A172 (cell line): Measurements from ENCODE around the gene GABPA. TPM values are rescaled to one million over a fixed set of nuclear protein-coding genes. Genes with fewer than 3 reads are reported as not detected.
"Not testable (repeated sequence)": the region's sequence is repeated elsewhere in the genome, so short reads cannot be mapped to it uniquely, and the experiment has no call there.

Experiments used
- DNase-seq: peaks from one replicate; pipeline ENCODE4 v3.0.0-alpha.2; 2015; ENCODE audit warnings: low spot score
- total RNA-seq: library from RNA; depleted of rRNA; stranded (reverse); fragments of >200 nt; shearing (Covaris generic); gene quantifications from 2 replicates; pipeline ENCODE4 v1.2.3, GENCODE V29; 2014; rRNA removed

The GABPA gene
- 33.0 and 34.2 TPM in 2 replicates for total RNA-seq

DNA sequence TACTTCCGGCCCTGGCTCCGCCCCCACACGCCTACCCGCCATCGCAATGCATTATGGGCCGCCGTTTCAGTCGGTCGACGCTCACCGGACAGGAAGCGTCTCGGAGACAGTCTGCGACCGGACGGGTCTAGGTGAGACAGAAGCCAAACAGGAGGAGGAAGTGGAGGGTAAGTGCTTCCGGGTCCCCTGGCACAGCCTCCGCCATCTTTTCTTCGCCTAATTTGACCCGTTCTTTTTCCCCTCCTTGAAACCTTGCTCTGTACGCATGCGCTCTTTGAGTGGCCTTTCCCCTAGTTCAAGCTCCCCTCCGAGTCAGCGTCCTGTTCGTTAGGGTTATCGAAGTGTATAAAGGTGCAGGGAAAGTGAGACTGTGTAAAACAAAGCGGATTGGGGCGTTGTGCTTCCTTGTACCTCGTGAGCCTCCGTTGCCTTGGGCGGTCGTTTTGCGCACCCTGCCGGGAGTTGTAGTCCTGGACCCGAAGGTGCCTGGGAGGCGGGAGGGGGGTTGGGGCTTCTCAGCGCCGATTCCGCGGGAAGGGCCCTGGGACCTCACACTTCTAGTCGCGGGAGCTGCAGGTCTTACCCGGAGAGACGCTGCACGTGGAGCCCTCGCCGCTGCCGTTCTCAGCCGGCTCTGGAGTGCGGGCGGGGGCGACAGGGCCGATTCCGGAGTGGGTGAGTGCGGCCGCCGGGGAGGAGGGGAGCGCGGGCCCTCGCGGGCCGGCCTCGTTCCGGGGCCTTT lies at the start of gene GABPA, which contains the start of gene ATP5PF:
Gene GABPA, plus strand, starts transcription at position 69 of the 742 bp plus-strand sequence. CDS start 6,627 bp downstream, outside the sequence.
Gene ATP5PF, minus strand, starts transcription at position 1 of the 742 bp plus-strand sequence. CDS start 5,110 bp downstream, outside the sequence.
- peak; percentile 99 for DNase-seq

DNA sequence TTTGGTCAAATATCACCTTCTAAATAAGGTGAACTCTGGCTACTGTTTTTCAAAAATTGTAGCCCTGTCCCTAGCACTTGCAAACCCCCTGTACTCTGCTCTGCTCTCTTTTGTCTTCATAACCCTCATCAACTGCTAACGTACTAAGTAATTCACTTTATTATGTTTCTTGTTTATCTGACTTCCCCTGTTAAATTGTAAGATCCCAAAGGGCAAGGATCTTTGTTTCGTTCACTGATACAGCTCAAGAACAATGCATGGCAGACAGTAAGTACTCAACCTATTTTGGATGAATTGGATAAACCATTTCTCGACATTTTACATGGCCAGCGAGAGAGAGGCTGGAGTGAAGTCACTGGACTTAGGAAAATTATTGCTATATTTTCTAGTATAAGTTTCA lies 47.0 kb upstream of the GABPA start:
- DNase-seq = no peak

DNA sequence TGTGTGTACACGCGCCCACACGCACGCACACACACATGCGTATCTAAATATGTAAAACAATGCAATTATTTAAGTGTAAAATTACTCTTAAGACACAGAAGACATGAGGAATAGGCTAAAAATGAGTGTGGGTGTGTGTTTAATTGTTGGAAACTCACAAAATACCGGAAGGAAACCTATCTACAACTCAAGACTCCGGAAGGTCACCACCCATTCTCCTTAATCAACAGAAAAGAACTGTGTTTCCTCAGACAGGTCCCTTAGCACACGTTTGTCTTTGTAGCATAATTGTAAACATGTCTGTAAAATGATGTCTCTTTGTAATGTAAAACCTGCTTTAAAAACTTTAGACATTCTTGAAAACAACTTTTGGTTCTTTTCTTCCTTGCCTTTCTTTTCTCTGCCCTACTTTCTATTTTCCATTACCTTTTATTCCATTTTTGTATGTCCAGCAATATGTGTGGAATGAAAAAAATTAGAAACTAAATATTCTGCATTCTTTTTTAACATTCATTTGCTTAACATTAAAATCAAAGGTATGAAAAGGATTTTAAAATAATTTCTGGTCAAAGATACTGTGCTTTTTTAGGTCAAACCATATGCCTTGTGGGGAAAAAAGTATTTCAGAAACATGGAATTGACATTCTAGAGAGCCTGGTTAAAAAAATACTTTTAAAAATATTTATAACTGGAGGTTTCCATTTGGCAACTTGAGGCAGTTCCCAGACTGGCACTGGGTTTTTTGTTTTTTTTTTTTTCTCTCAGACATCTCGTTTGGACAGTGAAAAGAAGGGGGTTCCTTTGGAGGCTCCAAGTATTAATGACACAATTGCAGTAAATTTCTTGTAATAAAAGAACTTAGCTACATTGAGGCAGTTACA lies 46.3 kb upstream of the GABPA start:
- no peak for DNase-seq

DNA sequence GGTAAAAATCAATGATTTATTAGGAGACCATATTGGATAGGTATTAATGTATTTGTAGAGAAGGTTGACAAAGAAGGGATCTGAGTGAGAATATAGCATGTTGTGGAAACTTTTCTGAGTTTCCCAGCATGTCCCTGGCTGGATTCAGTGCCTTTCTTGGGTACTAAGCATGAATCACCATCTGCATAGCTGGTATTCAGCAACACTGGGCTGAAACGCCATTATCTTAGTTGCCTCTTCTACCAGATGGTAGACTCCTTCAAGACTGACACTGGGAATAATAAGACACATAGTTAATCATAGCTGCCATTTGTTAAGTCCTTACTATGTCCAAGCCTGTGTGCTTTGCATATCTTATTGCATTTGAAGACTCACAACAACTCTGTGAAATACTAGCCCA lies 45.5 kb upstream of the GABPA start:
- no peak for DNase-seq

DNA sequence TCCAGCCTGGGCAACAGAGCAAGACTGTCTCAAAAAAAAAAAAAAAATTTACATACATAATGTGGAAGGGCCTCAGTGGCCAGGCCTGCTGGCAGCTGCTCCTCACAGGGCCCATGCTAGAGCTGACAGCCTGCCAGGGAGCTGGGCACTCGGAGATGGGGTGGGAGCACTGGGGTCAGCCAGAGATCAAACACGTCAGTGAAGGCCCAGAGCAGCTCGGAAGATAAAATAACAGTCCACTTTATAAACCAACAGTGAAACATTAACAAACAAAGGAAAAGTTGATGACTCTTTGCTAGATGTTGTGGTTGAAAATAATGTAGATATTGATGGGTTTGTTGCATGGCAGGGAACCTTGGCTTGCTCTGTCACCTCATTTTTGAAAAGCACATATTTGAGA lies 42.8 kb upstream of the GABPA start:
- no peak for DNase-seq

DNA sequence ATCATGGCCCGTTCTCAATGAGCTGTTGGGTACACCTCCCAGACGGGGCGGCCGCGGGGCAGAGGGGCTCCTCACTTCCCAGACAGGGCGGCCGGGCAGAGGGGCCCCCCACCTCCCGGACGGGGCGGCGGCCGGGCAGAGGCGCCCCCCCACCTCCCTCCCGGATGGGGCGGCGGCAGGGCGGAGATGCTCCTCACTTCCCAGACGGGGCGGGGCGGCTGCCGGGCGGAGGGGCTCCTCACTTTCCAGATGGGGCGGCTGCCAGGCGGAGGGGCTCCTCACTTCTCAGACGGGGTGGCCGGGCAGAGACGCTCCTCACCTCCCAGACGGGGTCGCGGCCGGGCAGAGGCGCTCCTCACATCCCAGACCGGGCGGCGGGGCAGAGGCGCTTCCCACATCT lies 39.3 kb upstream of the GABPA start:
- DNase-seq = not testable (repeated sequence)

DNA sequence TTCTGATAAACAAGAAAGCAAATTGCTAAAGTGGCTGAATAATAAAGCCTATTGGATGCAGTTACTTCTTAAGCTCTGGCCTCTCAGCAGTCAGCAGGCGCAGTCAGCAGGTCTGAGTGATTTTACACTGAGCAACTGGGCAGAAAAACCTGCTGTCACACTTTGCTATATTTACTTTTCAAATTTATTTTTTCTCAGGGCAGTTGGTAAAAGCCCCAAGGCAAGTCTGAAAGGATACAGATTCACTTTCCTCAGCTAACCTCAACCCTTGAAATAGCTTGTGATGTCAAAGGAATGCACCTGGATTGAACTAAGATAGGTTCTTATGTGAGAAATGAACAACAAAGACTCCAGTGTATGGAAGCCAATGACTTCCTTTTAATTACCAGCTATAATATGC lies 34.0 kb upstream of the GABPA start:
- no peak for DNase-seq

DNA sequence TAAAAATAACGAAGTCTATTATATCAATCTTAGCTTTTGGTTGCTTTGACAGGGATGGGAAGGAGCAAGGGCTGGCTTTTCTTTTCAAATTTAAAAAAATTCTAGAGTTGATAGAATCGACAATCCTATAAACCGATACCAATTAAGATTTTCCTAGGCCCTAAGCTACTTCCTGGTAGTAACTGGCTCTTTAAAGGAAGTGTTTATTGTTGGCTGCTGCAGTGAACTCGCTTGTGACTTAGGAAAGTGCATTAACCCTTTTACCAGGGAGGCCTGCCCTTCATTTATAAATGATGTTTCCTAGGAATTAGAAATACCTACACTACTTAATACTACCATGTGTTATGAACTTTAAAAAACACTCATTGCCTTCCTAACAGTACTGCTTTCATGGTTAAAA lies 33.2 kb upstream of the GABPA start:
- DNase-seq = no peak

DNA sequence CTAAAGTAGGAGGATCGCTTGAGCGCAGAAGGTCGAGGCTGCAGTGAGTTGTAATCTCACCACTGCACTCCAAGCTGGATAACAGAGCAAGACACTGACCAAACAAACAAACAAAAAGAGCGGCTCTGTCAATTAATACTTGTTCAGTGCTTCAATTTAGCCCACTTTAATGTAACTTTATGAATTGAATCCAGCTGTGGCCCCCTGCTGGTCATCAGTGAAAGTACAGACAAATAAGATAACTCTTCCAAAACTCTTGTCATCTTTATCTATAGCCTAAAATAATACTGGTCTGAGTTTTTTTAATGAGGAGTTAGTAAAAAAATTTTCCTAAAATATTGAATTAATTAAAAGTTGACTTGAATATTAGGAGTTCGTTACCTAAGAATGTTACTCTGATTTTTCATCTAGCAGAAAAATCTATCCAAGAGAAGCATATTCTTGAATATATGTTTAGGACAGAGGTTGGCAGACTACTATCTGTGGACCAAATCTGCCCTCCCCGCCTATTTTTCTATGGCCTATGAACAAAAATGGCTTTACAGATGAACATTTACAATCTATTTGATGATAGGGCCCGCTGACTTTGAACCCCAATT lies 26.2 kb upstream of the GABPA start:
- peak; percentile 58 for DNase-seq

DNA sequence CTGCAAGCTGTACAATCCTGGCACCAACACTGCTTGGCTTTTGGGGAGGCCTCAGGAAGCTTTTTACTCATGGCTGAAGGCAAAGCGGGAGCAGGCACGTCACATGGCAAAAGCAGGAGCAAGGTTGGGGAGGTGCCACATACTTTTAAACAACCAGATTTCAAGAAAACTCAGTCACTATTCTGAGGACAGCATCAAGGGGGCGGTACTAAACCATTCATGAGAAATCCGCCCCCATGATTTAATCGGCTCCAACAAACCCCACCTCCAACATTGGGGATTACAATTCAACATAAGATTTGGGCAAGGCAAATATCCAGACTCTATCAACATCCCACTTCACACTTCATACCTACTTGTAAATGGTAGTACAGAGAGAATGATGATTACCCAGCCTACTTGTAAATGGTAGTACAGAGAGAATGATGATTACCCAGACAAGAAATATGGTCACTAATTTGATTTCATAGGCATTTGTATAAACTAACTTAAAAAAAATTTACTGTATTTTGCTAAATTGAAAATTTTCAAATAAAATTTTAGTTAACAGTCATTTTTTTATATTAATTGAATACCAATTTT lies 25.0 kb upstream of the GABPA start:
- no peak for DNase-seq

DNA sequence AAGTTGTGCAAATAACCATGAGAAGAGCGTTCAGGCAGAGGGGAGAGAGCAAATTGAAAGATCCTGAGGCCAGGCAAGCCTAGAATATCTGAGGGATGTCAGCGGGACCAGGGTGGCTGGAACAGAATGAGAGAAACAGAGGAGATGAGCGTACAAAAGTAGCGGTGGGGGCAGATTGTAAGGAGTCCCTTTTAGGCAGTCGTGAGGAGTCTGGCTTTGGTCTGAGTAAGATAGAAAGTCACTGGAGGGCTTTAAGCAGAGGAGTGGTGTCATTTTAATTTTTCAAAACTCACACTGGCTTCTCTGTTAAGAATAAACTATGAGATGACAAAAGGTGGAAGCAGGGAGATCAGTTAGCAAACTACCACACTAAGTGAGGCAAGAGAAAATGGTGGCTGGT lies 24.2 kb upstream of the GABPA start:
- DNase-seq = no peak

DNA sequence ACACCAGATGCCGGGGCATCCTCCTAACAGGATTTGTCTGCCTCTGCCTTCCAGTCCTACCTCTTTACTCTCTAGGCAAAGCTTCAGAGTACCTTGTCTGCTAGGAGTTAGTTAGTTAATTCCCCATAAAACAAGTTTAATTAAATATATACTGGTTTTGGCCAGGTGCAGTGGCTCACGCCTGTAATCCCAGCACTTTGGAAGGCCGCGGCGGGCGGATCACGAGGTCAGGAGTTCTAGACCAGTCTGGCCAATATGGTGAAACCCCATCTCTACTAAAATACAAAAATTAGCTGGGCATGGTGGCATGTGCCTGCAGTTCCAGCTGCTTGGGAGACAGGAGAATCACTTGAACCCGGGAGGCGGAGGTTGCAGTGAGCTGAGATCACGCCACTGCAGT lies 20.7 kb upstream of the GABPA start:
- DNase-seq = not testable (repeated sequence)

DNA sequence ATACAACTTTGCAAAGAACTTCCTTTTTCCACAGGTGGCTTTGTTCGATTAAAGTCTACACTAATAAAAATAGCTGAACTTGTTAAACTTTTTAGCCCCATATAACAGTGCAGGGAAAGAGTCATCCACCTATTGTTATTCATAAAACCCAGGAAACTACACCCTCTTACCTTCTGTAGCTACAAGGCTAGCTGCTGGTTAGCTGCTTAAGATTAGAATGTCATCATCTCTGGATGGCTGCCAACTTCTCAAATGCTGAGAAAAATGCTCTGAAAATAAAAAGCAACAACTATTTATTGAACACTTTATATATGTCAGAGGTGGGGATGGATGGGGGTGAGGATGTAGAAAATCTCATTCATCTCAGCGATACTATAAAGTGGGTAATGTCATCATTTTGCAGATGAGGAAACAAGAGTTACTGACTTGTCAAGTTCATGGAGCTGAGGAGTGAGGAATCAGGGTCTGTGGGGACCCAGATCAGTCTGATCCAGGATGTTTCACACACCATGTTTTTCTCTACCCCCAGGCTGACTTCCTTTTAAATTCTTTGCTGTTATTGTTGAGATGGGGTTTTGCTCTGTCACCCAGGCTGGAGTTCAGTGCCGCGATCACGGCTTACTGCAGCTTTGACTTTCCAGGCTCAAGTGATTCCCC lies 17.2 kb upstream of the GABPA start:
- DNase-seq = peak; percentile 32

DNA sequence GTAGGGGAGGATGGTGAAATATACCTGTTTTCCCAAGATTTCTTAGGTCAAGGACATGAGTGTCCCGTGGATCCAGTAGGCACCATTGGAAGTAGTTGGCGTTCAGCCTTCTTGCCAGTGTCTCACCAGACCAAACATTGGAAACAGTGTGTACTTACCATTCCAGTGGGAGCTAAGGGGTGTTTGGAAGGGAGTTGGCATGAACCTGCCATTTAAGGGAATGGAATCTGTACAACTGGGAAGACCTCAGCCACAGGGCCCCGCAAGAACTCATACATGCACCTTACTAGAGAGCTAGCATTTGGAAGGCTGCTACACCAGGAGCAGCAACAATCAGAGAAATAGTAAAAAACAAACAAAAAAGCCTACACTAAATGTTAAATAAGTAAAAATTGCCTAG lies 12.8 kb upstream of the GABPA start:
- no peak for DNase-seq

DNA sequence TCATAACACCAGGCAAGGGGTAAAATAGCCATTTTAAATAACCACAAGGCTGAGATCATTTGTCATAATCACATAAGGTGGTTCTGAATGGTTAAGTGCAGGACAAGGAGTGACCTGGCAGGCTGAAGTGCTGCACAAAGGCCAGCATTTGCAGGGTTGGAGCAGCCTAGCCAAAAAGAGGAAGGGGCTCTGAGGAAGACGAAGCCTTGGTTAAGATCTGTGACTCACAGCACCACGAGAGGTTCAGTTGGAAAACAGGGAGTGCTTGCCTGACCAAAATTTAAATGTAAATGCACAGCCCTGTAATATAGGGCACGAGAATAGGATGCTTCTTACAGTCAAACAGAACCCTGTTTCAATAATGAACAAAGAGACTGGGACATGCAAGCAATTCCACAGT lies 12.1 kb upstream of the GABPA start:
- no peak for DNase-seq

DNA sequence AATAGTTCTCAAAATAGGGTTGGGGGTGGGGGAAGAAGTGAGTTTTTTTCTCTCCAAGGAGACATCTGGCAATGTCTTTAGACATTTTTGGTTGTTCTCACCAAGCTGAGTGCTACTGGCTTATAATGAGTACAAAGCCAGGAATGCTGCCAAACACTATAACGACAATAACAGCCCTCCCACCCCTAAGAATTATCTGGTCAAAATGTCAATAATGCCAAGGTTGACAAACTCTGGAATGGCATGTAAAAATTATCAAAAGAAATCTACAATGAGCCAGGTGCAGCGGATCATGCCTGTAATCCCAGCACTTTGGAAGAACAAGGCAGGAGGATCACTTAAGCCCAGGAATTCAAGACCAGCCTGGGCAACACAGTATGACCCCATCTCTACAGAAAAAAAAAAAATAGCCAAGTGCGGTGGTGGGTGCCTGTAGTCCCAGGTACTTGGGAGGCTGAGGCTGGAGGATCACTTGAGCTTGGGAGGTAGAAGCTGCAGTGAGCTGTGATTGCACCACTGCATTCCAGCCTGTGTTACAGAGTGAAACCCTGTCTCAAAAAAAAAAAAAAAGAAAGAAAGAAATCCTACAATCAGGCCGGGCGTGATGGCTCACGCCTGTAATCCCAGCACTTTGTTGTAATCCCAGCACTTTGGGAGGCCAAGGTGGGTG lies 2.5 kb upstream of the GABPA start:
- DNase-seq = no peak

DNA sequence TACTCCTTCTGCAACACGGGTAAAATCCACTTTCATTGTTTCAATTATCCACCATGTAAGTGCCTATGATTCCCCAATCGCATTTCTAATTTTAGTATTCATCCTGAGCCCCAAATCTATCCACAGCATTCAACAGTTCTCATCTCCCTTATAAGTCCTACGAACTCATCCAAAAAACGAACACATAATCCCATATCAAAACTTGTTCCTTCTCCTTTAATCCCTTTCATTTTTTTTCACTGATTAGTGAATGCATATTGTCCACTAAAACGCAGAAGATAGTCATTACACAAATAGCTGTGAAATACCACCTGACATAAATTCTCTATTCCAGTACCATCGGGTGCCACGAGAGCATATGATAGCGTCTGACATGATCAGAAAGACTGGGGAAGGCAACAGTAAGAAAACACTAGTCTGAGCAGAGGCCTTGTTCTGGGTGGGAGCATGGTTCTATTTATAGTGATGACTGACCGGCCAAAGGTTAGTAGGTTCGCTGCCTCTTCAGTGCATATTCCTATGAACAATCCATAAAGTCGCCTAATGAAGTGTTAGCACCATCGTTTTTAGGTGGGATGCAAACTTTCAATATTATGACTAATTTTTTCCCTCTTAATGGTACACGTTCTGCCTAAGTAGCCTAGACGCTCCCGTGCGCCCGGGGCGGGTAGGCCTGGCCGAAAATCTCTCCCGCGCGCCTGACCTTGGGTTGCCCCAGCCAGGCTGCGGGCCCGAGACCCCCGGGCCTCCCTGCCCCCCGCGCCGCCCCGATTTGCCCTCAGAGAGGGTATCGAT lies 716 bp upstream of the GABPA start:
- peak; percentile 27 for DNase-seq

DNA sequence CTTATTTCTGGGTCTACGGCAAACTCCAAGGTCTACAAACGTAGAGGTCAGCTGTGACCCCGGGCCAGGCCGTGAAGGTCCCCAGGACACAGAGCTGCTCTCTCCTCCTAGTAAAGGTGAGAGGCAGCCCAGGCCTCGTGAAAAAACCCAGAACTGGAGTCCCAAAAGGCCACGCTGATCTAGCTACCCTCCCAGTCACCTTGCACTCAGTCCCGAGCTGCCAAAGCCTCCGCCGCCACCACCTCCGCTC lies 193 bp upstream of the GABPA start:
- no peak for DNase-seq

DNA sequence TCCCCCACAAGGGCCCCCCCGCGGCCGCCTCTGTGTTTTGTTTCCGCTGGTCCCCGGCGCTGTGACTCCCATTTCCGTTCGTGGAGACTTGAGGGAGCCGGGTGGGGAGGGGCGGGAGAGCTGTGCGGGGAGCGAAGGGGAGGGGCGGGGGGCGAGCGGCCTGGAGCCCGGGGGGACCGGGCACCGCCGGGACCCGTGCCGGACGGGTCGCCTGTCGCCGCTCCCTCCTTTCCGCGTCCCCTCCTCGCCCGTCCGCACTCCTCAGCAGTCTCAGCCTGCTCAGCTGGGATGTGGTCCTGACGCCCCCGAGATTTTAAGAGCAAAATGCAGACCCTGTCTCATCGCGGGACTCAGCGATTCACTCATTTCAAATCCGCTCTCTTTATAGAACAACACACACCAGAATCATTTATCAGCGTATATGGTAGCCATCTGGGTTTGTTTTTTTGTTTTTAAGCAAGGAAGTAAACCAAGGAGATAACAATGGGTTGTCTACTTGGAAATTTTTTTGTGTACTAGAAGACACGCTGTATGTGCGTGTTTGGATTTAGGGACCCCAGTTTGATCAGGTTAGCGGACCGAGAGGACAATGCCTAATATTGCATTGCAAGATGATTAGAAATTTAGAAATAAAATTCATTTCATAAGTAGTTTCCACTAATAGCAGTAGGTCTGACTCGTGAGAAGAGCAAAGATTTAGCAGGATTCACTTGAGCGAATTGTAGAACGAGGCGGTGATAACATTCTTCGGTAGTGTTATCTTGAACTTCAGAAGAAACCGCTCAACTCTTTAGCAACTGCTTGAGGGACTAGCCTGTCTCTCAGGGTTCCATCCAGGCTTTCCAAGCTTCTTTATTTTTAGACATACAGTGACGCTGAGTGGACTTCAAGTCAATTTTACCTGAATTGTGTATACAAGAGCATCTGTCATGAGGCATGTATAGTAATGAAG lies 1.1 kb downstream of the GABPA start:
- DNase-seq = peak; percentile 72
